ENCODE measurements around the gene CLPTM1.
"Not testable (repeated sequence)": the region's sequence is repeated elsewhere in the genome, so short reads cannot be mapped to it uniquely, and the experiment has no call there.

CLPTM1 gene

GRCh38 chr19:44959691-44960090 is 4.5 kb downstream of the CLPTM1 start:
- H3K4me1 Mint-ChIP-seq = peaks cover 52% of the 10 kb centered on the region
- H3K36me3 Mint-ChIP-seq (ENCODE audit: low read depth) = peaks cover 20% of the 10 kb centered on the region
- H3K27ac Mint-ChIP-seq = no peak overlapping the region
- no peaks in the 10 kb centered on the region for H3K27me3 Mint-ChIP-seq (ENCODE audit: low read depth)
- peak overlapping the region in 1 of 3 experiments; percentile 43 for H3K4me3 Mint-ChIP-seq
- H3K9me3 Mint-ChIP-seq = no peaks in the 10 kb centered on the region
- TF ChIP-seq CTCF (IDR thresholded peaks at IDR 0.05; ENCODE audit: unreplicated experiment in 3 of 3) = no peak

- peaks cover 24% of the 10 kb centered on the region for H3K36me3 Mint-ChIP-seq (ENCODE audit: low read depth)
- TF ChIP-seq CTCF (IDR thresholded peaks at IDR 0.05; ENCODE audit: unreplicated experiment in 3 of 3) = no peak
- no peaks in the 10 kb centered on the region for H3K9me3 Mint-ChIP-seq
- peak overlapping the region in 1 of 3 experiments; percentile 30 for H3K27ac Mint-ChIP-seq
- no peaks in the 10 kb centered on the region for H3K27me3 Mint-ChIP-seq (ENCODE audit: low read depth)
- peaks cover 41% of the 10 kb centered on the region for H3K4me1 Mint-ChIP-seq
- peak overlapping the region in 2 of 3 experiments; percentile 43 to 63 for H3K4me3 Mint-ChIP-seq
Observed at GRCh38 chr19:44960906-44961728, 5.9 kb downstream of the CLPTM1 start.

- Mint-ChIP-seq H3K27ac (peak overlapping the region in 1 of 3 experiments; percentile 30), H3K4me3 (no peak overlapping the region), H3K27me3 (ENCODE audit: low read depth) (no peaks in the 10 kb centered on the region), H3K36me3 (ENCODE audit: low read depth) (peaks cover 27% of the 10 kb centered on the region), H3K4me1 (peaks cover 34% of the 10 kb centered on the region), H3K9me3 (no peaks in the 10 kb centered on the region)
- TF ChIP-seq CTCF (IDR thresholded peaks at IDR 0.05; ENCODE audit: unreplicated experiment in 3 of 3) = no peak
Observed at GRCh38 chr19:44961821-44962220, 6.6 kb downstream of the CLPTM1 start.

- no peak overlapping the region for H3K4me3 Mint-ChIP-seq
- H3K27ac Mint-ChIP-seq = no peak overlapping the region
- TF ChIP-seq CTCF (IDR thresholded peaks at IDR 0.05; ENCODE audit: unreplicated experiment in 3 of 3) = no peak
- no peaks in the 10 kb centered on the region for H3K27me3 Mint-ChIP-seq (ENCODE audit: low read depth)
- H3K9me3 Mint-ChIP-seq = no peaks in the 10 kb centered on the region
- H3K4me1 Mint-ChIP-seq = no peaks in the 10 kb centered on the region
- H3K36me3 Mint-ChIP-seq (ENCODE audit: low read depth) = peaks cover 30% of the 10 kb centered on the region
Observed at GRCh38 chr19:44968118-44968517, 12.9 kb downstream of the CLPTM1 start.

GRCh38 chr19:44968670-44969069 is 13.5 kb downstream of the CLPTM1 start:
- Mint-ChIP-seq H3K36me3 (ENCODE audit: low read depth) (peaks cover 33% of the 10 kb centered on the region), H3K27ac (no peak overlapping the region), H3K4me3 (no peak overlapping the region), H3K9me3 (no peaks in the 10 kb centered on the region), H3K4me1 (no peaks in the 10 kb centered on the region), H3K27me3 (ENCODE audit: low read depth) (no peaks in the 10 kb centered on the region)
- no peak for TF ChIP-seq CTCF (IDR thresholded peaks at IDR 0.05; ENCODE audit: unreplicated experiment in 3 of 3)

GRCh38 chr19:44969437-44969836 is 14.3 kb downstream of the CLPTM1 start:
- Mint-ChIP-seq H3K36me3 (ENCODE audit: low read depth) (peaks cover 34% of the 10 kb centered on the region), H3K27ac (no peak overlapping the region), H3K27me3 (ENCODE audit: low read depth) (no peaks in the 10 kb centered on the region), H3K9me3 (no peaks in the 10 kb centered on the region), H3K4me1 (no peaks in the 10 kb centered on the region), H3K4me3 (no peak overlapping the region)
- TF ChIP-seq CTCF (IDR thresholded peaks at IDR 0.05; ENCODE audit: unreplicated experiment in 3 of 3) = no peak

GRCh38 chr19:44971451-44971850 is 16.3 kb downstream of the CLPTM1 start:
- not testable (repeated sequence) for H3K4me1 Mint-ChIP-seq; H3K27me3 Mint-ChIP-seq (ENCODE audit: low read depth); H3K9me3 Mint-ChIP-seq; H3K27ac Mint-ChIP-seq; H3K4me3 Mint-ChIP-seq
- H3K36me3 Mint-ChIP-seq (ENCODE audit: low read depth) = peaks cover 40% of the 10 kb centered on the region

All from nephron (organoid).